Kidney glomerular epithelial cell (primary cell): ENCODE data around the gene RNF130.
"Not testable (repeated sequence)": the region's sequence is repeated elsewhere in the genome, so short reads cannot be mapped to it uniquely, and the experiment has no call there.

Source experiments
- DNase-seq: peaks from one replicate; lab custom pipeline; 2025; lab: John Stamatoyannopoulos, UW

The RNF130 gene

GRCh38 chr5:179974246-179974945 lies 97.2 kb downstream of the RNF130 start:
- no peak for DNase-seq

GRCh38 chr5:179973391-179973790 lies 98.2 kb downstream of the RNF130 start:
- no peak for DNase-seq

- no peak for DNase-seq
Observed at GRCh38 chr5:179969110-179969509, 102.4 kb downstream of the RNF130 start.

DNA sequence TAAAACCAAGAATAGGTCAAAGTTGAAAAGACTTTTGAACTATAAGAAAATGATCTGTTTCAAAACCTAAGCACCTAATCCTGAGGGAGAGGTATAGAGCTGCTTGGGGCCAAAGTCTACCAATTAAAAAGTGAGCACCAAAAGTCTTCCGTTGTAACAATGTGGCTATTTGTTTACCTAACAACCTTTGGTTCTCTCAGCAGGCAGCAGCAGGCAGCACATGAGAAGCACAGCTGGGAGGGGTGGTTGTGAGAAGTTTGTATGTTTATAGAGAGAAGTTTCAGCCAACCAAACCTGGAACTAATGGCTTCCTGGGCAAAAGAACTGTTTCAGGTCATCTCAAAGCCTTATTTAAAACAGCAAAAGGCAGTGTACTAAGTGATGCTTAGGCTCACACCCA lies 104.1 kb downstream of the RNF130 start:
- DNase-seq, result no peak

DNA sequence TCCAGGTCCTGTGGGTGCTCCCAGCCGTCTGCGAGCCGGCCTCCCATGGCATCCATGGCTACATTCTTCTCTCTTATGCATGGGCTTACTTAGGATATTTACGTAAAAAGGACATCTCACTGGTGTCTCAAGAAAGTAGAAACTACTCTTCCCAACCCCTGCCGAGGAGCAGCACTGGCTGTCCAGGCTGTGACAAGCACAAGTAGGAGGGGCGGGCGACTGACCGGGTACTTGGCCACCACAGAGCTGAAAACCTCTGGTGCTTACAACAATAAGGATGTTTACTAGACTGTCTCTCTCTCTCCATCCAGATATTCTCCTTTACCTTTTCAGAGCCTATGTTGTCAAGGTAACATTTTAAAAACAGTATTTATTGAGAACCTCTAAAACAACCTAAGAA lies 107.5 kb downstream of the RNF130 start:
- no peak for DNase-seq

GRCh38 chr5:179963375-179963774 lies 108.2 kb downstream of the RNF130 start:
- DNase-seq, result no peak

GRCh38 chr5:179960204-179960831 lies 111.2 kb downstream of the RNF130 start:
- no peak for DNase-seq

GRCh38 chr5:179959641-179960040 lies 111.9 kb downstream of the RNF130 start:
- DNase-seq, result no peak

- DNase-seq, result not testable (repeated sequence)
Observed at GRCh38 chr5:179959118-179959517, 112.4 kb downstream of the RNF130 start.

DNA sequence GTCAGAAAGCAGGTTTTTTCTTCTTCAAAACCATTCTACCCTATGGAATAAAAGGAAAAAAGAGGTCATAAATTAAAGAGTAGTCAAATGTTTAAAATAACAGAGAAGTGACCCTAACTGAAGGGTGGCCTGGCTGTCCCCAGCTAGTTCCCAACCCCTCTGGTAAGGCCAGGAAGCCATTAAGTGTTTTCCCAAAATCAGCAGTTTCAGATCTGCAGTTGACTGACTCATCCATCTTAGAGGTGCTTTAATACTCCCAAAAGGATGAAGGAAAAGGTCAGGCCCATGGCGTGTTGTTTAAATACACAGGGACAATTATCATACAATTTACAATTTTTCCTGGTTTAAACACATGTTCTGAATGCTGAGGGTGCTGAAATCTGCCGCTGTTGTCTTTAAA lies 115.9 kb downstream of the RNF130 start:
- DNase-seq, result no peak

DNA sequence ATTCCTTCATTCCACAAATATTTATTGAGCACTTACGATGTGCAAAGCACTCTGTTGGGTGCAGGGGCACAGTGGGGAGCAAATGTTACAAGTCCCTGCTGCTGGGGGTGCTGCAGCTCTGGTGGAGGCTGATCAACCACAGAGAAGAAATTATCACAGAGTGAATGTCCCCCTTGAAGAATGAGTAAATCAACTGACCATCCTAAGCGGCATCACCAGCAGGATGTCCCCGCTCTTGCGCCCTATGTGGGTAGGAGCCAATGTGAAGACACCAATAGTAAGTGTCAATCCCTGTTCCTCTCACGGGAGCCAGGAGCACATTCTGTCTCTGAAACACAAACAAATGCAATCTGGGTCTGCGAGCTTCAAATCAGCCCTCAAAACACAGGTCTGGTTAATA lies 116.5 kb downstream of the RNF130 start:
- DNase-seq, result no peak

- DNase-seq, result no peak
Observed at GRCh38 chr5:179954434-179954833, 117.1 kb downstream of the RNF130 start.

GRCh38 chr5:179953987-179954386 lies 117.6 kb downstream of the RNF130 start:
- DNase-seq, result no peak

GRCh38 chr5:179936976-179937681 lies 134.4 kb downstream of the RNF130 start:
- DNase-seq, result no peak

GRCh38 chr5:179930788-179931473 lies 140.6 kb downstream of the RNF130 start:
- DNase-seq, result no peak

DNA sequence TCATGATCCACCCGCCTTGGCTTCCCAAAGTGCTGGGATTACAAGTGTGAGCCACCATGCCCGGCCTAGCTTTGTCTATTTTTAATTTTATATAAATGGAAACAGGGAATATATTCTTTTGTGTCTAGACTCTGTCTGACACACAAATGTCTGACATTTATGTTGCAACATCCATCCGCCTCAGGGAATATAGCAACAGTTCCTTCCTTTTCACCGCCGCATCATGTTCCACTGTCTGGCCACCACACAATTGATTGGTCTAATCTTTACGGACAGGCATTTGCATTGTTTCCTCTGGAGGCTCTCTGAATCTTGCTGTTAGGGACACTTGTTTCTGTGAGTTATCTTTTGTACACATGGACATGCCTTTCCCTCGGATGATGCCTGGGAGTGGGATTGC lies 143.7 kb downstream of the RNF130 start:
- no peak for DNase-seq

DNA sequence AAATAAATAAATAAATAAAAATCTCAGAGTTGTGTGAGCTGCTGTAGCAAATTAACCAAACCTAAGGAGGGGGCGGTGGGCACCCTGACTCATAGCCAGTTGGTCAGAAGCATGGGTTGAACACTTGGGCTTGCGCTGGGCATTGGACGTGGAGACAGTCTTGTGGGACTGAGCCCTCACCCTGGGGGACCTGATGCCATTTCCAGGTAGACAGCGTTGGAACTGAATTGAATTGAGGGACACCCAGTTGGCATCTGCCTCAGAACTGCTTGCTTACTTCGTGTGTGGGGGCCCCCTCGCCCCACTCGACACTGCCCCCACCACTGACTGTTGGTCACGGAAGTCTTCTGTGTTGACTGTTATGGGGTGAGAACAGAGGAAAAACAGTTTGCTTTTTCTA lies 144.9 kb downstream of the RNF130 start:
- DNase-seq, result no peak

DNA sequence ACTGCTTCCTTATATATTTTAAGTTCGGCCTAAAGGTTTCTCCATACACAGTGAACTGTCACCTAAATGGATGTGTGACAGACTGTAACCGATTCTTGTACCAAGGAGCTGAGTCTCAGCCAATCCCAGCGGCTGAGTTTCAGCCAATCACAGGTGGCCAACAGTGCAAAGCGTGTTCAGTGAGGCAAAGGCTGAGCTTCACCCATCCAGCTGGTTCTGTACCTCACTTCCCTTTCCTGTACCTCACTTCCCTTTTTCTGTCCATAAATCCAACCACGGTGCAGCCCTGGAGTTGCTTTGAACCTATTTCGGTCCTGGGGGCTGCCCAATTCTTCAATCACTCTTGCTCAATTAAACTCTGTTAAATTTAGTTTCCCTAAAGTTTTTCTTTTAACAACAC lies 148.1 kb downstream of the RNF130 start:
- DNase-seq, result no peak

- no peak for DNase-seq
Observed at GRCh38 chr5:179920175-179920574, 151.4 kb downstream of the RNF130 start.

- DNase-seq, result no peak
Observed at GRCh38 chr5:179919487-179920060, 152.0 kb downstream of the RNF130 start.

- no peak for DNase-seq
Observed at GRCh38 chr5:179918742-179919486, 152.6 kb downstream of the RNF130 start.

GRCh38 chr5:179916523-179916922 lies 155.0 kb downstream of the RNF130 start:
- no peak for DNase-seq
